Endothelial cell of umbilical vein (primary cell): Measurements from ENCODE around the gene LAMC1. TPM values are rescaled to one million over a fixed set of nuclear protein-coding genes. Genes with fewer than 3 reads are reported as not detected.

Experiments
- BruUV-seq: library from RNA; stranded (reverse); fragments of 400-500 nt; replicated peaks from 2 replicates; lab custom pipeline; 2021; lab: Mats Ljungman, UMichigan
- CTCF ChIA-PET: fragments of 300-600, 350-600 bp; sonication (Branson Sonifier 250); formaldehyde crosslinking; loops from one replicate; lab custom pipeline; 2021; ENCODE audit warnings: antibody characterized with exemption, inconsistent platforms; lab: Charles Lee
- POLR2A ChIA-PET: fragments of 300-600, 350-600 bp; sonication (Branson Sonifier 250); formaldehyde crosslinking; loops from one replicate; lab custom pipeline; 2021; ENCODE audit warnings: antibody characterized with exemption, inconsistent platforms; lab: Charles Lee
- DNase-seq: peaks from one replicate; pipeline ENCODE4 v3.0.0-alpha.2; 2011; ENCODE audit warnings: low read depth, low spot score
- FAIRE-seq: peaks from 2 replicates; lab custom pipeline; 2011; peaks lifted over from hg19 to GRCh38; lab: Jason Lieb, UNC
- H2AFZ ChIP-seq: 2 replicates; pipeline ENCODE4 v1.6.0; 2012; ENCODE audit warnings: low read depth, low read length, control low read depth, inconsistent platforms
- H3K27ac ChIP-seq: 2 replicates; pipeline ENCODE4 v1.5.1; 2011; ENCODE audit warnings: low read depth, mild to moderate bottlenecking, control low read depth, low read length, moderate library complexity; ENCODE audit not compliant: insufficient read depth
- H3K27me3 ChIP-seq, 2 experiments: 2 replicates each; pipeline versions ENCODE4 v1.6.0 to v1.6.1; 2011; ENCODE audit warnings: low read length in 2 of 2, mixed read lengths in 1 of 2; ENCODE audit not compliant: control insufficient read depth in 2 of 2, insufficient read depth in 2 of 2
- H3K36me3 ChIP-seq, 2 experiments: 2 replicates in 1 of 2; 3 replicates in 1 of 2; pipeline ENCODE4 v1.5.1; 2011; ENCODE audit warnings: low read length in 2 of 2, mild to moderate bottlenecking in 1 of 2, moderate library complexity in 1 of 2; ENCODE audit not compliant: control insufficient read depth in 2 of 2, insufficient read depth in 2 of 2; ENCODE audit errors: extremely low read depth in 1 of 2
- H3K4me1 ChIP-seq: 3 replicates; pipeline ENCODE4 v1.5.1; 2011; ENCODE audit warnings: mild to moderate bottlenecking, low read length; ENCODE audit not compliant: control insufficient read depth, insufficient read depth; ENCODE audit errors: extremely low read depth
- H3K4me2 ChIP-seq: 2 replicates; pipeline ENCODE4 v1.6.1; 2011; ENCODE audit warnings: low read length, control low read depth, mixed read lengths; ENCODE audit not compliant: insufficient read depth
- H3K4me3 ChIP-seq, 3 experiments: fragments of 200-600 bp in 1 of 3; sonication (generic), shearing (Covaris generic) in 1 of 3; replicated peaks in 1 of 3; 2 replicates each; pipeline ENCODE4 v1.5.1; 2011 to 2016; ENCODE audit warnings: control low read depth in 3 of 3, low read length in 3 of 3, mild to moderate bottlenecking in 2 of 3, inconsistent platforms in 1 of 3, low read depth in 1 of 3, moderate library complexity in 1 of 3; ENCODE audit not compliant: insufficient read depth in 1 of 3
- H3K79me2 ChIP-seq: 2 replicates; pipeline ENCODE4 v1.6.0; 2012; ENCODE audit warnings: low read length, inconsistent platforms; ENCODE audit not compliant: control insufficient read depth, insufficient read depth
- H3K9ac ChIP-seq: replicated peaks from 2 replicates; pipeline ENCODE3; 2011; ENCODE audit warnings: low read length, control low read depth; ENCODE audit not compliant: insufficient read depth; ENCODE audit errors: extremely low read depth
- H3K9me1 ChIP-seq: replicated peaks from 3 replicates; pipeline ENCODE4 v1.6.0; 2011; ENCODE audit warnings: mild to moderate bottlenecking, low read length; ENCODE audit not compliant: control insufficient read depth, insufficient read depth; ENCODE audit errors: extremely low read depth
- H3K9me3 ChIP-seq: replicated peaks from 2 replicates; pipeline ENCODE4 v1.5.1; 2012; ENCODE audit warnings: low read length, inconsistent platforms; ENCODE audit not compliant: control insufficient read depth, insufficient read depth
- H4K20me1 ChIP-seq: replicated peaks from 2 replicates; pipeline ENCODE3; 2011; ENCODE audit warnings: mild to moderate bottlenecking, low read length; ENCODE audit not compliant: control insufficient read depth, insufficient read depth; ENCODE audit errors: extremely low read depth
- EZH2 ChIP-seq: IDR thresholded peaks from 2 replicates; pipeline ENCODE4 v1.6.1; 2012; ENCODE audit warnings: borderline replicate concordance, low read depth, mild to moderate bottlenecking, moderate library complexity, low read length, inconsistent platforms; ENCODE audit not compliant: severe bottlenecking
- FOS ChIP-seq: IDR thresholded peaks from 2 replicates; pipeline ENCODE4 v1.6.1; 2011; ENCODE audit warnings: mild to moderate bottlenecking, low read length, moderate library complexity, borderline replicate concordance; ENCODE audit not compliant: insufficient read depth
- GATA2 ChIP-seq: IDR thresholded peaks from 2 replicates; pipeline ENCODE4 v1.7.0; 2011; ENCODE audit warnings: low read depth, mild to moderate bottlenecking, moderate library complexity, mixed read lengths, low read length; ENCODE audit not compliant: insufficient read length, insufficient read depth
- JUN ChIP-seq: IDR thresholded peaks from 2 replicates; pipeline ENCODE4 v1.6.1; 2011; ENCODE audit warnings: borderline replicate concordance, low read depth; ENCODE audit not compliant: insufficient read length, insufficient read depth
- MYC ChIP-seq: IDR thresholded peaks from one replicate; pipeline ENCODE4 v1.6.1; 2011; ENCODE audit warnings: mild to moderate bottlenecking, low read depth, low read length
- POLR2A ChIP-seq: IDR thresholded peaks from 2 replicates; pipeline ENCODE4 v1.6.1; 2012; ENCODE audit warnings: low read depth, mild to moderate bottlenecking, control low read depth, low read length
- POLR2AphosphoS5 ChIP-seq: IDR thresholded peaks from 2 replicates; pipeline ENCODE4 v1.6.1; 2012; ENCODE audit warnings: low read depth, mild to moderate bottlenecking, control low read depth, low read length, moderate library complexity; ENCODE audit not compliant: insufficient read depth
- dilution Hi-C: fragments of 300-500 bp; cut with MboI; formaldehyde crosslinking; loops from one replicate; pipeline ENCODE4 v1.15.0; 2019; ENCODE audit warnings: low sequenced_read_pairs; ENCODE audit not compliant: extremely low pct_ligation_motif_present
- intact Hi-C: fragments of 100-400 bp; cut with micrococcal nuclease; formaldehyde crosslinking; loops from one replicate; pipeline ENCODE4 v1.10.0; 2022
- polyA plus RNA-seq, 4 experiments: library from polyadenylated mRNA; depleted of rRNA in 3 of 4; stranded (reverse) in 3 of 4; unstranded in 1 of 4; fragments of >200 nt; gene quantifications; 2 replicates each; pipeline versions ENCODE4 v1.2.1 to v1.2.3, GENCODE V29; 2011 to 2012; ENCODE audit warnings: missing spikeins in 1 of 4
- total RNA-seq: library from RNA; stranded (reverse); gene quantifications from 2 replicates; pipeline ENCODE4 v1.2.3, GENCODE V29; 2021
- TF ChIP-seq, protein P1 (sequence below), 2 donors: IDR thresholded peaks; 1 replicate in 1 of 2; 2 replicates in 1 of 2; pipeline ENCODE4 v1.5.1; 2011; ENCODE audit warnings: low read length in 2 of 2, mild to moderate bottlenecking in 2 of 2, moderate library complexity in 2 of 2, control low read depth in 1 of 2, inconsistent platforms in 1 of 2, low read depth in 1 of 2; ENCODE audit not compliant: insufficient read depth in 1 of 2; ENCODE audit errors: extremely low read depth in 1 of 2
- TF ChIP-seq, protein P2 (sequence below): IDR thresholded peaks from 2 replicates; pipeline ENCODE4 v1.6.1; 2011; ENCODE audit not compliant: insufficient read depth, insufficient read length

Gene LAMC1
- total and polyA plus RNA-seq, 2 donors (not counting 3 experiments of a cell fraction or from before 2014, with no cell fraction given) = 92.5 to 216 TPM

DNA sequence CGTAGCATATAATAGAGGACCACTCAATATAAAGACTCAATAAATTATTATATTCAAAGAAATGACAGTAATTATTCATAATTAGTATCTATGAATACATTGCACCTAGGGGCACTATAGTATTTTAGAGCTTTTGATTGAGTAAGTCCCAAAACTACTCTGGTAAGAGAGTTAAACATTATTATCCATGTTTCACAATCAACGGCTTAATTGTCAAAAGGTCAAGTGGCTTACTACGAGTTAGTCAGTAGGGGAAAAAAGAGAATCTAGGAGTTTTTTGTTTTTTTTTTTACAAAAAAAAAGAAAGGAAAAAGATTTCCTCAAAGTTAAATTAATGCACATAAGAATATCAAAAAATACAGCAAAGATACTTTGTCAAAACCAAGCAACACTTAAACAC, 20.4 kb upstream of the LAMC1 start:
- H3K27ac ChIP-seq = peak overlapping the region; percentile 24
- H3K79me2 ChIP-seq = no peaks in the 10 kb centered on the region
- H4K20me1 ChIP-seq = no peaks in the 10 kb centered on the region
- H2AFZ ChIP-seq = no peak overlapping the region
- H3K36me3 ChIP-seq = no peaks in the 10 kb centered on the region
- ChIA-PET CTCF (interaction anchor here (0.8 kb wide), 1 partner anchor 40 kb away, joined by 4 read pairs; no protein-coding TSS in a partner anchor), POLR2A (interaction anchor here (1.2 kb wide), 1 partner anchor 11 kb away, joined by 3 read pairs; no protein-coding TSS in a partner anchor)
- H3K4me3 ChIP-seq = no peak overlapping the region
- no peaks in the 10 kb centered on the region for H3K27me3 ChIP-seq
- TF ChIP-seq FOS (no peak), POLR2AphosphoS5 (no peak), GATA2 (no peak), JUN (no peak), MYC (no peak), POLR2A (no peak), EZH2 (no peak)
- TF ChIP-seq, protein P1, sequence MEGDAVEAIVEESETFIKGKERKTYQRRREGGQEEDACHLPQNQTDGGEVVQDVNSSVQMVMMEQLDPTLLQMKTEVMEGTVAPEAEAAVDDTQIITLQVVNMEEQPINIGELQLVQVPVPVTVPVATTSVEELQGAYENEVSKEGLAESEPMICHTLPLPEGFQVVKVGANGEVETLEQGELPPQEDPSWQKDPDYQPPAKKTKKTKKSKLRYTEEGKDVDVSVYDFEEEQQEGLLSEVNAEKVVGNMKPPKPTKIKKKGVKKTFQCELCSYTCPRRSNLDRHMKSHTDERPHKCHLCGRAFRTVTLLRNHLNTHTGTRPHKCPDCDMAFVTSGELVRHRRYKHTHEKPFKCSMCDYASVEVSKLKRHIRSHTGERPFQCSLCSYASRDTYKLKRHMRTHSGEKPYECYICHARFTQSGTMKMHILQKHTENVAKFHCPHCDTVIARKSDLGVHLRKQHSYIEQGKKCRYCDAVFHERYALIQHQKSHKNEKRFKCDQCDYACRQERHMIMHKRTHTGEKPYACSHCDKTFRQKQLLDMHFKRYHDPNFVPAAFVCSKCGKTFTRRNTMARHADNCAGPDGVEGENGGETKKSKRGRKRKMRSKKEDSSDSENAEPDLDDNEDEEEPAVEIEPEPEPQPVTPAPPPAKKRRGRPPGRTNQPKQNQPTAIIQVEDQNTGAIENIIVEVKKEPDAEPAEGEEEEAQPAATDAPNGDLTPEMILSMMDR (IDR thresholded peaks at IDR 0.05; ENCODE audit: extremely low read depth in 1 of 2, insufficient read depth in 1 of 2, low read depth in 1 of 2, low read length in 2 of 2) = no peak
- TF ChIP-seq, protein P2, sequence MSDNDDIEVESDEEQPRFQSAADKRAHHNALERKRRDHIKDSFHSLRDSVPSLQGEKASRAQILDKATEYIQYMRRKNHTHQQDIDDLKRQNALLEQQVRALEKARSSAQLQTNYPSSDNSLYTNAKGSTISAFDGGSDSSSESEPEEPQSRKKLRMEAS = no peak
- dilution Hi-C loops (no loop called here), intact Hi-C loops (loop anchor here (1.0 kb wide), 1 partner anchor 20 kb away; no protein-coding TSS in a partner anchor)
- FAIRE-seq (no peak), DNase-seq (no peak)
- H3K4me2 ChIP-seq = peak overlapping the region; percentile 75
- peaks cover 12% of the 10 kb centered on the region for H3K4me1 ChIP-seq
- BruUV-seq = TSS peak; percentile 40
- H3K9me3 ChIP-seq = no peaks in the 10 kb centered on the region
- no peaks in the 10 kb centered on the region for H3K9me1 ChIP-seq
- H3K9ac ChIP-seq = peak overlapping the region; percentile 6
